K562 (cell line): ENCODE data around the gene MAGI2. TPM values are rescaled to one million over a fixed set of nuclear protein-coding genes. Genes with fewer than 3 reads are reported as not detected.

Experiments
- ATAC-seq: fragments of 200-7000 bp; cut with Tn5 transposase; 3 replicates; pipeline ENCODE4 v1.9.1; 2020; ENCODE audit warnings: moderate library complexity
- BruUV-seq: library from RNA; stranded (reverse); fragments of 400-500 nt; replicated peaks from 2 replicates; lab custom pipeline; 2021; lab: Mats Ljungman, UMichigan
- CTCF ChIA-PET: fragments of 300-600 bp; formaldehyde crosslinking; extraction: SDS; loops from one replicate; lab custom pipeline; 2021; ENCODE audit warnings: low intra/inter-chr PET ratio; lab: Yijun Ruan, JAX
- POLR2A ChIA-PET: fragments of 300-600, 350-650 bp; sonication (Branson Sonifier 250); formaldehyde crosslinking; extraction: SDS; loops from one replicate; lab custom pipeline; 2021; ENCODE audit warnings: antibody characterized with exemption, inconsistent platforms; lab: Yijun Ruan, JAX
- DNase-seq, 4 experiments: peaks; one replicate each; pipeline versions ENCODE4 v3.0.0 to v3.0.0-alpha.2; 2011 to 2018; ENCODE audit warnings: low spot score in 3 of 4, mixed read lengths in 3 of 4; ENCODE audit errors: extremely low read depth in 1 of 4
- FAIRE-seq: peaks from 2 replicates; lab custom pipeline; 2011; peaks lifted over from hg19 to GRCh38; lab: Jason Lieb, UNC
- H2AFZ ChIP-seq: 2 replicates; pipeline ENCODE4 v1.6.0; 2011; ENCODE audit warnings: low read depth, low read length, control low read depth, inconsistent platforms
- H3K27ac ChIP-seq: fragments of 200-600 bp; 3 replicates; pipeline ENCODE4 v1.8.0; 2011; ENCODE audit warnings: low read depth, mild to moderate bottlenecking, control low read depth, inconsistent platforms, low read length, moderate library complexity, mixed read lengths; ENCODE audit errors: extremely low read depth
- H3K27me3 ChIP-seq, 2 experiments: fragments of 300-600 bp in 1 of 2; 2 replicates in 1 of 2; 3 replicates in 1 of 2; pipeline versions ENCODE4 v1.6.0 to v1.8.0; 2011; ENCODE audit warnings: inconsistent platforms in 2 of 2, low read length in 2 of 2, mild to moderate bottlenecking in 1 of 2, mixed read lengths in 1 of 2, moderate library complexity in 1 of 2; ENCODE audit not compliant: control insufficient read depth in 2 of 2, insufficient read depth in 2 of 2
- H3K36me3 ChIP-seq: fragments of 300-600 bp; 3 replicates; pipeline ENCODE4 v1.8.0; 2011; ENCODE audit warnings: mild to moderate bottlenecking, low read length, inconsistent platforms; ENCODE audit not compliant: control insufficient read depth, insufficient read depth
- H3K4me1 ChIP-seq, 2 experiments: fragments of 200-600 bp in 1 of 2; replicated peaks in 1 of 2; 2 replicates in 1 of 2; 3 replicates in 1 of 2; pipeline versions ENCODE4 v1.5.1 to v1.8.0; 2011; ENCODE audit warnings: inconsistent platforms in 2 of 2, low read length in 2 of 2, mild to moderate bottlenecking in 1 of 2, mixed read lengths in 1 of 2, moderate library complexity in 1 of 2; ENCODE audit not compliant: control insufficient read depth in 2 of 2, insufficient read depth in 2 of 2
- H3K4me2 ChIP-seq: 2 replicates; pipeline ENCODE4 v1.6.1; 2011; ENCODE audit warnings: low read length, control low read depth, inconsistent platforms, mixed read lengths; ENCODE audit not compliant: insufficient read depth
- H3K4me3 ChIP-seq: fragments of 200-600 bp; sonication (generic), shearing (Covaris generic); 2 replicates; pipeline ENCODE4 v1.5.1; 2016; ENCODE audit warnings: control low read depth, inconsistent platforms
- H3K79me2 ChIP-seq: fragments of 200-600 bp; 3 replicates; pipeline ENCODE4 v1.8.0; 2011; ENCODE audit warnings: low read length, inconsistent platforms; ENCODE audit not compliant: control insufficient read depth, insufficient read depth
- H3K9ac ChIP-seq, 2 experiments: 2 replicates each; pipeline versions ENCODE4 v1.6.0 to v1.6.1; 2011; ENCODE audit warnings: low read depth in 2 of 2, low read length in 2 of 2, control low read depth in 1 of 2, inconsistent platforms in 1 of 2, mild to moderate bottlenecking in 1 of 2, mixed read lengths in 1 of 2; ENCODE audit not compliant: insufficient read depth in 1 of 2
- H3K9me1 ChIP-seq: one replicate; pipeline ENCODE4 v1.6.0; 2011; ENCODE audit warnings: inconsistent platforms, mild to moderate bottlenecking, low read length, moderate library complexity; ENCODE audit not compliant: control insufficient read depth, insufficient read depth
- H3K9me3 ChIP-seq: replicated peaks from 2 replicates; pipeline ENCODE4 v1.5.1; 2011; ENCODE audit warnings: low read depth, low read length, inconsistent platforms; ENCODE audit not compliant: control insufficient read depth, insufficient read depth
- H4K20me1 ChIP-seq: replicated peaks from 2 replicates; pipeline ENCODE4 v1.6.1; 2011; ENCODE audit warnings: low read length, inconsistent platforms, mixed read lengths; ENCODE audit not compliant: control insufficient read depth, insufficient read depth
- EGR1 ChIP-seq: fragments of 450-650 bp; conservative IDR thresholded peaks from 2 replicates; pipeline ENCODE4 v1.6.1; 2017; ENCODE audit warnings: mild to moderate bottlenecking
- FIP1L1 ChIP-seq: fragments of 200-400 bp; formaldehyde crosslinking; IDR thresholded peaks from 2 replicates; pipeline ENCODE4 v1.6.1; 2018; ENCODE audit warnings: mild to moderate bottlenecking, low read depth, low read length; ENCODE audit not compliant: poor library complexity, severe bottlenecking
- FOXJ3 ChIP-seq: sonication (generic); formaldehyde crosslinking; IDR thresholded peaks from 2 replicates; pipeline ENCODE4 v1.4.0; 2020; ENCODE audit warnings: mild to moderate bottlenecking, missing genetic modification reagents
- HIVEP1 ChIP-seq: fragments of 250-450 bp; sonication (Bioruptor Pico); IDR thresholded peaks from 2 replicates; pipeline ENCODE4 v1.4.0; 2020; ENCODE audit warnings: mild to moderate bottlenecking
- NFXL1 ChIP-seq: fragments of 450-650 bp; formaldehyde crosslinking; IDR thresholded peaks from 2 replicates; pipeline ENCODE4 v1.4.0; 2021; ENCODE audit warnings: mild to moderate bottlenecking
- NRF1 ChIP-seq, 2 experiments: fragments of 450-650 bp; IDR thresholded peaks in 1 of 2; conservative IDR thresholded peaks in 1 of 2; 2 replicates each; pipeline ENCODE4 v1.6.1; 2014; ENCODE audit warnings: mild to moderate bottlenecking in 2 of 2
- PHB2 ChIP-seq: fragments of 450-650 bp; IDR thresholded peaks from 2 replicates; pipeline ENCODE4 v1.6.1; 2017; ENCODE audit warnings: low read depth
- TFE3 ChIP-seq: fragments of 450-650 bp; formaldehyde crosslinking; IDR thresholded peaks from 2 replicates; pipeline ENCODE4 v1.4.0; 2020; ENCODE audit warnings: mild to moderate bottlenecking, mixed read lengths
- ZNF253 ChIP-seq: fragments of 250-450 bp; sonication (Bioruptor Pico); conservative IDR thresholded peaks from 2 replicates; pipeline ENCODE4 v1.6.1; 2021; ENCODE audit warnings: mild to moderate bottlenecking
- WGBS: fragments of 100-300 bp; shearing (Covaris generic); methylation state at CpG from one replicate; pipeline ENCODE4 v1.1.6; 2016; ENCODE audit warnings: low coverage, mixed read lengths; ENCODE audit not compliant: insufficient coverage; ENCODE audit errors: missing lambda C conversion rate; 5-methylcytosine and 5-hydroxymethylcytosine counted together
- in situ Hi-C: fragments of 300-500 bp; cut with MboI; formaldehyde crosslinking; loops from 4 replicates; pipeline ENCODE4 v1.15.0; 2018; ENCODE audit warnings: inconsistent platforms, mixed read lengths
- intact Hi-C: fragments of 100-400 bp; cut with micrococcal nuclease; formaldehyde crosslinking; loops from 2 replicates; pipeline ENCODE4 v1.14.2; 2022
- polyA plus RNA-seq, 8 experiments: library from polyadenylated mRNA; depleted of rRNA in 4 of 8; stranded (reverse) in 5 of 8; unstranded in 3 of 8; fragments of >200 nt; fragmentation: Nextera tagmentation in 2 of 8; fragmentation: Illumina TruSeq in 1 of 8; extraction: Ambion mirVana in 2 of 8; extraction: Trizol in 1 of 8; gene quantifications; 2 replicates each; pipeline versions ENCODE4 v1.2.1 to v1.2.3, GENCODE V29; 2011 to 2014; ENCODE audit warnings: inconsistent platforms in 1 of 8, missing spikeins in 1 of 8
- total RNA-seq, 7 experiments: library from RNA; depleted of rRNA in 6 of 7; stranded (reverse); fragments of >200 nt in 6 of 7; fragmentation: Illumina TruSeq in 2 of 7; extraction: Trizol in 2 of 7; gene quantifications; 2 replicates each; pipeline versions ENCODE4 v1.2.1 to v1.2.3, GENCODE V29; 2011 to 2021; ENCODE audit warnings: low replicate concordance in 1 of 7

MAGI2 gene
- total and polyA plus RNA-seq, 9 of the 15 experiments (the other 6 are each of a cell fraction or from before 2014, with no cell fraction given) = 0.27 to 1.4 (median 0.70) TPM

GRCh38 chr7:79459381-79459780 lies 5.9 kb upstream of the MAGI2 start:
- Histone ChIP-seq H3K9me3 (0 out of 2 replicates have a peak, but pooled peaks cover 2% of the 10 kb centered on the region), H3K27ac (no peak overlapping the region), H3K4me3 (no peak overlapping the region), H3K27me3 (no peaks in the 10 kb centered on the region), H3K9ac (no peak overlapping the region), H4K20me1 (no peaks in the 10 kb centered on the region), H3K79me2 (no peaks in the 10 kb centered on the region), H3K9me1 (no peaks in the 10 kb centered on the region), H3K4me1 (no peaks in the 10 kb centered on the region), H2AFZ (no peak overlapping the region), H3K4me2 (no peak overlapping the region), H3K36me3 (no peaks in the 10 kb centered on the region)
- ChIA-PET CTCF (no interaction called here), POLR2A (no interaction called here)
- DNase-seq (no peak), FAIRE-seq (no peak), ATAC-seq (no peak)
- no peak for TF ChIP-seq HIVEP1 (CRISPR knock-in tag)
- no peak for TF ChIP-seq FIP1L1
- TF ChIP-seq NRF1 (conservative IDR thresholded peaks at IDR 0.05 in 1 of 2, IDR thresholded peaks at IDR 0.05 in 1 of 2) = no peak
- no peak for TF ChIP-seq FOXJ3
- no peak for TF ChIP-seq TFE3 (CRISPR knock-in tag)
- no peak for TF ChIP-seq EGR1
- TF ChIP-seq NFXL1 (CRISPR knock-in tag) = no peak
- no peak for TF ChIP-seq ZNF253 (CRISPR knock-in tag)
- TF ChIP-seq PHB2 = no peak
- in situ Hi-C loops = no loop called here
- 0% methylated on average over 3 of the region's 3 CpGs for WGBS
- no TSS peak for BruUV-seq
- intact Hi-C loops = no loop called here
